ENCODE data around the gene KDM8. TPM values are rescaled to one million over a fixed set of nuclear protein-coding genes. Genes with fewer than 3 reads are reported as not detected.
"Not testable (repeated sequence)": the region's sequence is repeated elsewhere in the genome, so short reads cannot be mapped to it uniquely, and the experiment has no call there.

Gene KDM8
- total and polyA plus RNA-seq, 2 donors (not counting 3 experiments of a cell fraction or from before 2014, with no cell fraction given), result 5.1 to 8.4 TPM

- no peak overlapping the region for H2AFZ ChIP-seq (ENCODE audit: low read depth, low read length)
- dilution Hi-C loops (cut with MboI; ENCODE audit: extremely low pct_ligation_motif_present, low sequenced_read_pairs), result no loop called here
- H3K9me3 ChIP-seq (replicated peaks; ENCODE audit: control insufficient read depth, insufficient read depth, low read length), result no peaks in the 10 kb centered on the region
- no peak overlapping the region for H3K9ac ChIP-seq (replicated peaks; ENCODE audit: extremely low read depth, insufficient read depth, low read length)
- H3K4me3 ChIP-seq (replicated peaks in 1 of 3; ENCODE audit: insufficient read depth in 1 of 3, low read depth in 1 of 3, low read length in 3 of 3), result no peak overlapping the region
- FAIRE-seq (no peak), DNase-seq (ENCODE audit: low read depth, low spot score) (peak; percentile 64)
- ChIA-PET CTCF (interaction anchor here (1.0 to 1.1 kb wide), 3 partner anchors 23 to 108 kb away, joined by 3 read pairs; no protein-coding TSS in a partner anchor), POLR2A (no interaction called here)
- H3K27ac ChIP-seq (ENCODE audit: insufficient read depth, low read depth, low read length), result peak overlapping the region; percentile 59
- no TSS peak for BruUV-seq (replicated peaks)
- TF ChIP-seq GATA2 (IDR thresholded peaks at IDR 0.05; ENCODE audit: insufficient read depth, insufficient read length, low read depth, low read length) (no peak), CTCF (IDR thresholded peaks at IDR 0.05; ENCODE audit: extremely low read depth in 1 of 2, insufficient read depth in 1 of 2, low read depth in 1 of 2, low read length in 2 of 2) (no peak), POLR2A (IDR thresholded peaks at IDR 0.05; ENCODE audit: low read depth, low read length) (no peak), FOS (IDR thresholded peaks at IDR 0.05; ENCODE audit: borderline replicate concordance, insufficient read depth, low read length) (no peak), MAX (IDR thresholded peaks at IDR 0.05; ENCODE audit: insufficient read depth, insufficient read length) (no peak), EZH2 (IDR thresholded peaks at IDR 0.05; ENCODE audit: borderline replicate concordance, low read depth, low read length, severe bottlenecking) (no peak), POLR2AphosphoS5 (IDR thresholded peaks at IDR 0.05; ENCODE audit: insufficient read depth, low read depth, low read length) (no peak), JUN (IDR thresholded peaks at IDR 0.05; ENCODE audit: borderline replicate concordance, insufficient read depth, insufficient read length, low read depth) (no peak), MYC (IDR thresholded peaks at IDR 0.05; ENCODE audit: low read depth, low read length) (no peak)
- peaks cover 49% of the 10 kb centered on the region for H3K4me1 ChIP-seq (ENCODE audit: control insufficient read depth, extremely low read depth, insufficient read depth, low read length)
- H3K4me2 ChIP-seq (ENCODE audit: insufficient read depth, low read length), result peak overlapping the region; percentile 48
- no peaks in the 10 kb centered on the region for H3K36me3 ChIP-seq (ENCODE audit: control insufficient read depth in 2 of 2, extremely low read depth in 1 of 2, insufficient read depth in 2 of 2, low read length in 2 of 2)
- H3K79me2 ChIP-seq (ENCODE audit: control insufficient read depth, insufficient read depth, low read length), result no peaks in the 10 kb centered on the region
- H4K20me1 ChIP-seq (replicated peaks; ENCODE audit: control insufficient read depth, extremely low read depth, insufficient read depth, low read length), result no peaks in the 10 kb centered on the region
- intact Hi-C loops (cut with micrococcal nuclease), result no loop called here
- H3K27me3 ChIP-seq (ENCODE audit: control insufficient read depth in 2 of 2, insufficient read depth in 2 of 2, low read length in 2 of 2), result no peaks in the 10 kb centered on the region
- H3K9me1 ChIP-seq (replicated peaks; ENCODE audit: control insufficient read depth, extremely low read depth, insufficient read depth, low read length), result no peaks in the 10 kb centered on the region
These were observed 56.4 kb downstream of the KDM8 start for GRCh38 chr16:27259710-27260109.

GRCh38 chr16:27262904-27263423, 59.6 kb downstream of the KDM8 start:
- H3K79me2 ChIP-seq (ENCODE audit: control insufficient read depth, insufficient read depth, low read length); H3K27ac ChIP-seq (ENCODE audit: insufficient read depth, low read depth, low read length); FAIRE-seq; CTCF ChIA-PET; dilution Hi-C loops (cut with MboI; ENCODE audit: extremely low pct_ligation_motif_present, low sequenced_read_pairs); H3K9ac ChIP-seq (replicated peaks; ENCODE audit: extremely low read depth, insufficient read depth, low read length); DNase-seq (ENCODE audit: low read depth, low spot score); H3K27me3 ChIP-seq (ENCODE audit: control insufficient read depth in 2 of 2, insufficient read depth in 2 of 2, low read length in 2 of 2); H2AFZ ChIP-seq (ENCODE audit: low read depth, low read length); H3K9me1 ChIP-seq (replicated peaks; ENCODE audit: control insufficient read depth, extremely low read depth, insufficient read depth, low read length); intact Hi-C loops (cut with micrococcal nuclease); H3K9me3 ChIP-seq (replicated peaks; ENCODE audit: control insufficient read depth, insufficient read depth, low read length); POLR2A ChIA-PET; H3K36me3 ChIP-seq (ENCODE audit: control insufficient read depth in 2 of 2, extremely low read depth in 1 of 2, insufficient read depth in 2 of 2, low read length in 2 of 2); H3K4me2 ChIP-seq (ENCODE audit: insufficient read depth, low read length); H3K4me3 ChIP-seq (replicated peaks in 1 of 3; ENCODE audit: insufficient read depth in 1 of 3, low read depth in 1 of 3, low read length in 3 of 3); H4K20me1 ChIP-seq (replicated peaks; ENCODE audit: control insufficient read depth, extremely low read depth, insufficient read depth, low read length); BruUV-seq (replicated peaks): not testable (repeated sequence)
- peaks cover 40% of the 10 kb centered on the region for H3K4me1 ChIP-seq (ENCODE audit: control insufficient read depth, extremely low read depth, insufficient read depth, low read length)
